GM19043 (cell line): Measurements from ENCODE around the gene RPL32.
A peak's percentile ranks its signal among the peaks of the same experiment; 100 is the strongest.
"Not testable (repeated sequence)": the region's sequence is repeated elsewhere in the genome, so short reads cannot be mapped to it uniquely, and the experiment has no call there.

Source experiments
- ATAC-seq: cut with Tn5 transposase; IDR thresholded peaks from one replicate; pipeline ENCODE4 v1.9.1; 2021; ENCODE audit warnings: low read depth; ENCODE audit not compliant: unreplicated experiment

RPL32 gene

GRCh38 chr3:12810013-12810780, 31.2 kb downstream of the RPL32 start:
- ATAC-seq = peak; percentile 99

DNA sequence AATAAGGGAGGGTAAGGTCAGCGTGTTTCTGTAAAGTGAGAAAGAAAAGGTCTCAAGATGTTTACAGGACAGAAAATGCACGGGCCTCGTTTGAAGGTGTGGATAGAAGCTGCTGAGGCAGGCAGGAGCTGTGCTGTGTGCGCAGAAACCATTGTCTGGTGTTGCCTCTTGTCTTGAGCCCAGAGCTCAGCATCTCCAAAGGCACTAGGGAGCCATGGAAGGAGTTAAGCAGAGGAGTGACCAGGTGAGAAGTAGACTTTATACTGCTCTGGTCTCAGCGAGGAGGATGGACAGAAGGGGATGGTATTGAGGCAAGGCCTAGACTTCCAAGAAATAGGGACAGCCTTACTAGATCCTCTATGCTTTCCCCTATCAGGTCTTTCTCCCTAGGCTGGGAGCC, 31.9 kb downstream of the RPL32 start:
- no peak for ATAC-seq

DNA sequence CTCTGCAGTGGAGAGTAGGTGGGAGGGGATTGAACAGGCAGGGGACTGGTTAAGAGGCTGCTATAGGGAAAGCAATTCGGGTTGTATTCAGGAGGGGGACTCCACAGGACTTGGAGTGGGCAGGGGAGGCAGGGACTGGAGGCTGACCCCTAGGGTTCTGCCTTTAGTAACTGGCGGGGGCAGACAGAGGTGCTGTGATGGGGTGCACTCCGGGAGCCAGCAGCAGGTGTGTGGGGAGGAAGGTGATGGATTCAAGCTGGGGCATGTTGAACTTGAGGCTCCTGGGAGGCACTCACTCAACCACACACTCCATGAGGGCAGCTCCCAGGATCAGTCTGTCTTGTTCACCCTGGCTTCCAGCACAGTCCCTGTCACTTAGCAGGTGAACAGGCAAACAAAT, 32.4 kb downstream of the RPL32 start:
- no peak for ATAC-seq

DNA sequence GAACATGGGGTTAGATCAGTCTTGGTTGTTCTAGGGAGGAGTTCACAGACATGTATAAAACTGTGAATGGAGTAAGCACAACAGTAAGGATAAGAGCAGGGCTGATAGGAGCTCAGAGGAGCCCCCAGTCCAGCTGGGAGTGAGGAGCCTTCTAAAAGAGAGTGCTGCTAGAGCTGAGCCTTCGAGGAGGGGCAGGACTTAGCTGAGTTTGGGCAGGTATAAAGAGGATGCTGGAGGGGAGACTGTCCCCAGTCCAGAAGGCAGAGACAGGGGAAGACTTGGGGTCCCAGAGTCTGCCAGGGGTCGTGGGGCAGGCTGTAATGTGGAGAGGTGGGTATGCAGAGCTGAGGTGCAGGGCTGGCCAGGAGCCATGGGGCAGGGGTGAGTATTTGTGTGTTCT, 32.8 kb downstream of the RPL32 start:
- ATAC-seq = no peak

GRCh38 chr3:12807601-12808359, 33.6 kb downstream of the RPL32 start:
- ATAC-seq = no peak

GRCh38 chr3:12807066-12807465, 34.3 kb downstream of the RPL32 start:
- no peak for ATAC-seq

GRCh38 chr3:12803371-12803770, 38.0 kb downstream of the RPL32 start:
- ATAC-seq = no peak

DNA sequence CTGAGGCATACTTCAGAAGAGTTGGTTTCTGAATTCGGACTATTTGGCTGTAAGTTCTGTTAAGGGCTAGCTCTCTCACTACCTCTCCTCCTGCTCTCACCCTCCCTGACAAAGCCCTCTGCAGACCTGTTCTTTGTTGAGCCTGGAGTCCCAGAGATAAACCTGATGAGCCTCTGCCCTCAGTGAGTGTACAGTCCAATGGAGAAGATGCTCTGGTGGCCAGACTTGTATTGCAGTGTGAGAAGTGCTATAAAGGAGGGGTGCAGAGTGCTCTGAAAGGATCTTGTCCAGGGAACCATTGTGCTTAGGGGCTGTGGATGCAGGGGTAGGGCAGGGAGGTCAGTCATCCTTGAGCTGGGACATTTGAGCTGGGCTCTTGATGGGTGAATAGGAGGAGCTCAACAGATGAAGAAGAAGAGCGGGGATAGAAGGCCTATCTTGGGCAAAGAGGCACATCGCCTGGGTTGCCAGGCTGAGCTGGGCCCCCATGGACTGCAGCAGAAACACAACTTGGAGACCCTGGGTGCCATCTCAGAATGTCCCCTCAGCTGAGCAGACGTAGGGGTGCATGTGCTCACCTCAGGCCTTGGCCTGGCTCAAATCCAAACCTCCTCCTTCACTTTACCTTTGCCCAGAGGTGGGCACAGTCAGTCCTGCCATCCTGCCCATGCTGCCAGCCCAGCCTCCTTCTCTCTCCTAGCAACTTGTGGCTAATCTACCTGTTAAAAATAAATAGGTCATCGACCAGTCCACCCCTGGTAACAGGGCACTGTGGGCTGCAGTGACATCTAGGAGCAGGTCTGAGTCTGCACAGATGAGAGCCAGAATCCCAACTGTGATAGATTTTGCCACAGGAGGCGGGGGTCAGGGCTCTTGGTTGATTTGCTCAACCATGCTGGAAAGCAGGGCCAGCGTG, 41.6 kb downstream of the RPL32 start:
- ATAC-seq = no peak

- ATAC-seq = no peak
Observed at GRCh38 chr3:12798559-12799179, 42.7 kb downstream of the RPL32 start.

- no peak for ATAC-seq
Observed at GRCh38 chr3:12797892-12798558, 43.3 kb downstream of the RPL32 start.

DNA sequence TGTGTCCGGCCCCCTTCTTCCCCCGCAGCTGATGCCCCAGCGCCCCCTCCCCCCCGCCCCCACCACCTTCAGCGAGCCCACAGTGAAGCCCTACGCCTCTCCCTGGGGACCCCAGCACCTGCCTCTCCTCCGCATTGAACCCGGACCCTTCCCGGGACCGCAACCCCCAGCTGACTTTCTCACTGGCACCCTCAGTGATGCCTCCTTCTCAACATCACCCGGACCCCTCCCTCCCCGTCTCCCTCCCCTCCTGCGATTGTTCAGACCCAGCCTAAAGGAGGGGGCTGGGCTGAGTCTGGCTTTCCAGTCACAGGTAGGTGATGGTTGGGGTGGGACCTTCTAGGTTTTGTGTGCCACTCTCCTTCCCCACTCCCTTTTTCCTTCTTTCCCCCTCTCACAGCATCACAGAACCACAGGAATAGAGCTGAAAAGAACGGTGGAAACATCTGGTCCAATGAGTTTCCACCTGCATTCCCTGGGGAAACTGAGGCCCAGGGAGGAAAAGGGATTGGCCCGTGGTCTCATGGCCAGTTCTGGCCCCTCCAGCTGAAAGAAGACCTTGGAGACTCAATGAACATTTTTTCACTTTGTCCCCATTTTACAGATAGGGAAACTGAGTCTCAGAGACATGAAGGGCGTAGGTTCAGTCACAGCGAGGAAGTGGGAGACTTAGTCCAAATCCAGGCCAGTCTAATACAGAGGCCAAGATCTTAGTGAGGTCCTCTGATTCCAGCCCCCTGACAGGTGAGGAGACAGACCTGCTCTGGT, 44.1 kb downstream of the RPL32 start:
- no peak for ATAC-seq

DNA sequence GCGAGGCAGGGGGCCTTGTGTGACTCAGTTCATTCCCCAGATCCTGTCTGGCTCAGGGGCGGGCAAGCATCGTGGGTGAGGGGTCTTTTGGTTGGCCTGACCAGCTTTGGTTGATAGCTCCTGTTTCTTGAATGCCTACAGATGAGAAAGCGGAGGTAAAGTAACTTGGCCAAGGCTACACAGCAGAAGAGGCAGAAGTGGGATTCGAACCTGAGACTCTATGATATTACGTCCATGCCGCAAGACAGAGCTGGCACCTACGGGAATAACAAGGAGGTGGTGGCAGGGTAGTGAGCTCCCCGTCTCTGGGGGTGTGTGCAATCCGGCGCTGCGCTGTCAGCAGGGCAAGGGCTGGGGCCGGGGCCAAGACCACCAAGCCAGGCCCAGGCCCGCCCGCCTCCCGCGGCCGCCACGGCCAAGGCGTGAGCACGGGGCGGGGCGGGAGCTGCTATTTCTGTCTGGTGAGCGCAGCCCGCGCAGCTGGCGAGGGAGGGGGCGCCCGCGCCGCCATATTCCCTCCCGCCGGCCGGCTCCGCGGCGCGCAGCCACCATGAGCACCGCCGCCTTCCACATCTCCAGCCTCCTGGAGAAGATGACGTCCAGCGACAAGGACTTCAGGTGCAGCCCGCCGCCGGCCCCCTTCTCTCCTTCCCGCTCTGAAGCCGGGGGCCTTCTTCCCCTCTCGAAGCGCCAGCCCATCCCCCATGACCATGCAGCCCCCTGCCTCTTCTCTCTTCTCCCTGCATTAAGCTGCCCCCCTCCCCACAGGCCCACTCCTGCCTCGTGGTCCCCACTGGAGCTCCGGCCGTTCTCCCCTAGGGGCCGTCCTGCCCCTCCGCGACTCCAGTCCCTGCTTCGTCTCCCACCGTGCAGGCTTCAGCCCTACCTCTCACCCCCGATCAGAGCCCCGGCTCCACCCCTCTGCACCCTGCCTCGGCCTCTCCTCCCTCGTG, 44.9 kb downstream of the RPL32 start, which contains the start of gene CAND2:
TSS of gene CAND2 (plus strand) at position 510 of the 953 bp plus-strand sequence. CDS start at position 551, 41 bp downstream.
- no peak for ATAC-seq

GRCh38 chr3:12793701-12794100, 47.7 kb downstream of the RPL32 start:
- ATAC-seq = no peak

GRCh38 chr3:12791430-12791829, 49.9 kb downstream of the RPL32 start:
- ATAC-seq = no peak

GRCh38 chr3:12787967-12788690, 53.2 kb downstream of the RPL32 start:
- not testable (repeated sequence) for ATAC-seq

DNA sequence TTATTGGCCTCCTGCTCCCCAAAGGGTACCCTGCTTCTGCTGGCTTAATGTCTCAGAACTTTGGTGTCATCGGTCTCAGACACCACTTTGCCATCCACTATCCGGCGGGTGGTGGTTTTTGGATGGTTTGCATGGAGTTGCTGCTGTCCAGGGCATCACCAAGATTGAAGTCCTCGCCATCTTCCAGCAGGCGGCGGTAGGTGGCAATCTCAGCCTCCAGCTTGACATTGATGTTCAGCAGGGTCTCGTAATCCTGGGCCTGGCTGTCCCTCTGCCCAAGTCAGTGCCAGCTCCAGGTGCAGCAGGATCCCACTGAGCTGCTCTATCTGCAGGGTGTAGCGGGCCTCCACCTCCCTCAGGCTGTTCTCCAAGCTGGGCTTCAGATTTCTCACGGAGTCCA, 54.0 kb downstream of the RPL32 start:
- ATAC-seq = not testable (repeated sequence)

DNA sequence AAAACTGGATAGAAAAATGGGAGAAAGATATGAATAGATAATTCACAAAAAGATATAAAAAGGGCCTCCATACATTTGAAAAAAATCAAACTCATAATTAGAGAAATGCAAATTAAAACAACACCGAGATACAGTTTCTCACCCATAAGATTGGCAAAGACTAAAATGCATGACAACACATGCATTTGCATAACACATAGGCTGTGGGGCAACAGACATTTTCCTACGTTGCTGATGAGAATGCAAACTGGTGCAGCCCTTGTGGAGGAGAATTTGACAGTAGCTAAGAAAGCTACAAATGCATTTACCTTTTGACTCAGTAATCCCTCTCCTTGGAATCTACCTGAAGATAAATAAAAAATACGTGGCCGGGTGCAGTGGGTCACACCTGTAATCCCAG, 56.3 kb downstream of the RPL32 start:
- no peak for ATAC-seq
